GM12878 (cell line): ENCODE measurements around the gene IER5. TPM values are rescaled to one million over a fixed set of nuclear protein-coding genes. Genes with fewer than 3 reads are reported as not detected.

Source experiments
- ATAC-seq: fragments of 200-7000 bp; cut with Tn5 transposase; 3 replicates; pipeline ENCODE4 v1.9.1; 2020; ENCODE audit warnings: mild to moderate bottlenecking, moderate library complexity
- BruUV-seq: library from RNA; stranded (reverse); fragments of 400-500 nt; replicated peaks from 2 replicates; lab custom pipeline; 2021; lab: Mats Ljungman, UMichigan
- CTCF ChIA-PET: fragments of 300-600 bp; sonication (Branson Sonifier 250); formaldehyde crosslinking; extraction: SDS; loops from one replicate; lab custom pipeline; 2021; ENCODE audit warnings: inconsistent platforms; lab: Yijun Ruan, JAX
- POLR2A ChIA-PET: fragments of 350-600 bp; formaldehyde crosslinking; extraction: SDS; loops from one replicate; lab custom pipeline; 2021; ENCODE audit warnings: inconsistent platforms; lab: Charles Lee
- RAD21 ChIA-PET: fragments of 300-600 bp; sonication (Branson Sonifier 250); formaldehyde crosslinking; loops from one replicate; lab custom pipeline; 2023; ENCODE audit warnings: antibody characterized with exemption; ENCODE audit not compliant: unreplicated experiment; lab: Charles Lee
- SMC1A ChIA-PET: fragments of 300-600 bp; sonication (Branson Sonifier 250); formaldehyde crosslinking; loops from one replicate; lab custom pipeline; 2023; ENCODE audit not compliant: unreplicated experiment, uncharacterized antibody; lab: Charles Lee
- DNase-seq: peaks from one replicate; pipeline ENCODE4 v3.0.0-alpha.2; 2011; ENCODE audit warnings: low read depth, low spot score
- FAIRE-seq: peaks from 3 replicates; lab custom pipeline; 2011; peaks lifted over from hg19 to GRCh38; lab: Jason Lieb, UNC
- H2AFZ ChIP-seq: 2 replicates; pipeline ENCODE4 v1.6.0; 2011; ENCODE audit warnings: low read depth, low read length, control low read depth; ENCODE audit not compliant: control insufficient read depth
- H3K27ac ChIP-seq: 2 replicates; pipeline ENCODE4 v1.5.1; 2011; ENCODE audit warnings: control low read depth; ENCODE audit not compliant: control insufficient read depth, insufficient read depth
- H3K27me3 ChIP-seq, 2 experiments: replicated peaks in 1 of 2; 2 replicates each; pipeline versions ENCODE4 v1.6.0 to v1.6.1; 2011; ENCODE audit warnings: low read length in 1 of 2; ENCODE audit not compliant: control insufficient read depth in 2 of 2, insufficient read depth in 2 of 2
- H3K36me3 ChIP-seq, 2 experiments: 2 replicates each; pipeline ENCODE4 v1.5.1; 2011; ENCODE audit warnings: low read length in 1 of 2; ENCODE audit not compliant: control insufficient read depth in 2 of 2, insufficient read depth in 2 of 2
- H3K4me1 ChIP-seq: 2 replicates; pipeline ENCODE4 v1.6.1; 2011; ENCODE audit warnings: mild to moderate bottlenecking, low read length, moderate library complexity, mixed read lengths; ENCODE audit not compliant: control insufficient read depth, insufficient read depth
- H3K4me2 ChIP-seq: 2 replicates; pipeline ENCODE4 v1.6.0; 2011; ENCODE audit warnings: control low read depth; ENCODE audit not compliant: control insufficient read depth, insufficient read depth
- H3K4me3 ChIP-seq: fragments of 200-600 bp; sonication (generic); 2 replicates; pipeline ENCODE4 v1.5.1; 2016
- H3K79me2 ChIP-seq: 2 replicates; pipeline ENCODE4 v1.6.0; 2011; ENCODE audit warnings: low read length; ENCODE audit not compliant: control insufficient read depth, insufficient read depth
- H3K9ac ChIP-seq: 2 replicates; pipeline ENCODE4 v1.8.0; 2011; ENCODE audit warnings: low read length, control low read depth, mixed read lengths; ENCODE audit not compliant: control insufficient read depth, insufficient read depth
- H3K9me3 ChIP-seq: replicated peaks from 3 replicates; pipeline ENCODE4 v1.5.1; 2011; ENCODE audit warnings: mild to moderate bottlenecking, low read length; ENCODE audit not compliant: control insufficient read depth, insufficient read depth
- H4K20me1 ChIP-seq: 2 replicates; pipeline ENCODE4 v1.6.0; 2011; ENCODE audit not compliant: control insufficient read depth, insufficient read depth
- EED ChIP-seq: sonication (generic); IDR thresholded peaks from 2 replicates; pipeline ENCODE4 v1.6.1; 2016; ENCODE audit warnings: antibody characterized with exemption, low read depth
- TARDBP ChIP-seq: IDR thresholded peaks from 2 replicates; pipeline ENCODE4 v1.6.1; 2016; ENCODE audit warnings: borderline replicate concordance
- WGBS: methylation state at CpG from one replicate; pipeline ENCODE4 v1.1.6; 2016; ENCODE audit warnings: low lambda C conversion rate; ENCODE audit not compliant: insufficient replicate concordance, insufficient coverage; ENCODE audit errors: missing lambda C conversion rate; 5-methylcytosine and 5-hydroxymethylcytosine counted together
- in situ Hi-C: fragments of 300-500 bp; cut with MboI; formaldehyde crosslinking; loops from 9 replicates; pipeline ENCODE4 v1.14.3; 2018; ENCODE audit warnings: mixed read lengths
- intact Hi-C: fragments of 100-400 bp; cut with micrococcal nuclease; formaldehyde crosslinking; loops from one replicate; pipeline ENCODE4 v1.14.2; 2022; ENCODE audit not compliant: unreplicated experiment
- polyA plus RNA-seq, 11 experiments: library from polyadenylated mRNA; depleted of rRNA in 4 of 11; unstranded in 6 of 11; stranded (reverse) in 5 of 11; fragments of >200 nt; fragmentation: Nextera tagmentation in 4 of 11; fragmentation: Illumina TruSeq in 1 of 11; extraction: Ambion mirVana in 4 of 11; extraction: Trizol in 1 of 11; gene quantifications; 1 replicate in 1 of 11; 2 replicates in 10 of 11; pipeline versions ENCODE4 v1.2.1 to v1.2.3, GENCODE V29; 2011 to 2016; ENCODE audit warnings: inconsistent platforms in 2 of 11, missing spikeins in 2 of 11, low read depth in 1 of 11
- total RNA-seq, 4 experiments: library from RNA; depleted of rRNA in 3 of 4; stranded (reverse); fragments of >200 nt in 3 of 4; fragmentation: Illumina TruSeq in 1 of 4; extraction: Trizol in 1 of 4; gene quantifications; 2 replicates each; pipeline versions ENCODE4 v1.2.1 to v1.2.3, GENCODE V29; 2013 to 2021
- TF ChIP-seq, protein P1 (sequence below): fragments of 450-650 bp; formaldehyde crosslinking; IDR thresholded peaks from 2 replicates; pipeline ENCODE4 v1.4.0; 2022; ENCODE audit warnings: mild to moderate bottlenecking, moderate library complexity

The IER5 gene
- total and polyA plus RNA-seq, 10 of the 15 experiments (the other 5 are each of a cell fraction or from before 2014, with no cell fraction given), result 4.3 to 75.2 (median 30.5) TPM

DNA sequence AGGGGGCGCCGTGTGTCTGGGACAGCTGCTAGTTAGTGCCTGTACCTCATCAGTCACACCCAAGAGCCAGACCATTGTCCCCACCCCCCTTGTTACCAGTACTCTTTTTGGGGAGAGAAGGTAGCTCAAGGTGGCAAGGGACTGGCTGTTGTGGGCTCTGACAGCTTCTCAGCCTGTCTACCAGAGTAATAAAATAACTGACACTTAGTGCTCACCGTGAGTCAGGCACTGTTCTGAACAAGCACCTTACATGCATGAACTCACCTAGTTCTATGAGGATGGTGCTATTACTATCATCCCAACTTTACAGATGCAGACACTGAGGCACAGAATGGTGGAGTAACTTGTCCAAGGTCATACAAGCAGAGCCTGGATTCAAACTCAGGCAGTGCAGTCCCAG, 34.7 kb downstream of the IER5 start:
- TF ChIP-seq TARDBP (no peak), EED (no peak)
- TF ChIP-seq, protein P1, sequence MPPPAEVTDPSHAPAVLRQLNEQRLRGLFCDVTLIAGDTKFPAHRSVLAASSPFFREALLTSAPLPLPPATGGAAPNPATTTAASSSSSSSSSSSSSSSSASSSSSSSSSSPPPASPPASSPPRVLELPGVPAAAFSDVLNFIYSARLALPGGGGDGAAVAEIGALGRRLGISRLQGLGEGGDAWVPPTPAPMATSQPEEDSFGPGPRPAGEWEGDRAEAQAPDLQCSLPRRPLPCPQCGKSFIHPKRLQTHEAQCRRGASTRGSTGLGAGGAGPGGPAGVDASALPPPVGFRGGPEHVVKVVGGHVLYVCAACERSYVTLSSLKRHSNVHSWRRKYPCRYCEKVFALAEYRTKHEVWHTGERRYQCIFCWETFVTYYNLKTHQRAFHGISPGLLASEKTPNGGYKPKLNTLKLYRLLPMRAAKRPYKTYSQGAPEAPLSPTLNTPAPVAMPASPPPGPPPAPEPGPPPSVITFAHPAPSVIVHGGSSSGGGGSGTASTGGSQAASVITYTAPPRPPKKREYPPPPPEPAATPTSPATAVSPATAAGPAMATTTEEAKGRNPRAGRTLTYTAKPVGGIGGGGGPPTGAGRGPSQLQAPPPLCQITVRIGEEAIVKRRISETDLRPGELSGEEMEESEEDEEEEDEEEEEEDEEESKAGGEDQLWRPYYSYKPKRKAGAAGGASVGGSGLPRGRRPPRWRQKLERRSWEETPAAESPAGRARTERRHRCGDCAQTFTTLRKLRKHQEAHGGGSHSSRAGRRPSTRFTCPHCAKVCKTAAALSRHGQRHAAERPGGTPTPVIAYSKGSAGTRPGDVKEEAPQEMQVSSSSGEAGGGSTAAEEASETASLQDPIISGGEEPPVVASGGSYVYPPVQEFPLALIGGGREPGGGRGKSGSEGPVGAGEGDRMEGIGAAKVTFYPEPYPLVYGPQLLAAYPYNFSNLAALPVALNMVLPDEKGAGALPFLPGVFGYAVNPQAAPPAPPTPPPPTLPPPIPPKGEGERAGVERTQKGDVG, result no peak
- TF ChIP-seq, all 136 proteins: peak for 0
- ATAC-seq (no peak), DNase-seq (no peak), FAIRE-seq (no peak)
- Histone ChIP-seq H4K20me1 (no peaks in the 10 kb centered on the region), H2AFZ (no peak overlapping the region), H3K4me2 (no peak overlapping the region), H3K4me1 (peaks cover 27% of the 10 kb centered on the region), H3K27ac (no peak overlapping the region), H3K9me3 (no peaks in the 10 kb centered on the region), H3K4me3 (no peak overlapping the region), H3K27me3 (no peaks in the 10 kb centered on the region), H3K79me2 (no peaks in the 10 kb centered on the region), H3K9ac (no peak overlapping the region), H3K36me3 (no peaks in the 10 kb centered on the region)
- BruUV-seq, result no TSS peak
- in situ Hi-C loops (no loop called here), intact Hi-C loops (no loop called here)
- 75% methylated on average over 3 of the region's 3 CpGs for WGBS
- POLR2A ChIA-PET, result interaction anchor here (1.3 to 2.1 kb wide), 2 partner anchors 18 to 23 kb away, joined by 9 to 11 read pairs; no protein-coding TSS in a partner anchor
- SMC1A ChIA-PET, result interaction anchor here (0.8 to 36.3 kb wide), 2 partner anchors 22 to 60 kb away, joined by 3 to 1399 read pairs; partner anchors contain the start of gene IER5
- RAD21 ChIA-PET, result interaction anchor here (1.2 to 1.6 kb wide), 3 partner anchors 16 to 33 kb away, joined by 3 to 4 read pairs (median 3); no protein-coding TSS in a partner anchor
- CTCF ChIA-PET, result interaction anchor here (2.2 to 36.6 kb wide), 2 partner anchors 18 to 22 kb away, joined by 8 to 1067 read pairs; partner anchors contain the start of gene IER5
